ENCODE results near the gene TENT5D.

DNA sequence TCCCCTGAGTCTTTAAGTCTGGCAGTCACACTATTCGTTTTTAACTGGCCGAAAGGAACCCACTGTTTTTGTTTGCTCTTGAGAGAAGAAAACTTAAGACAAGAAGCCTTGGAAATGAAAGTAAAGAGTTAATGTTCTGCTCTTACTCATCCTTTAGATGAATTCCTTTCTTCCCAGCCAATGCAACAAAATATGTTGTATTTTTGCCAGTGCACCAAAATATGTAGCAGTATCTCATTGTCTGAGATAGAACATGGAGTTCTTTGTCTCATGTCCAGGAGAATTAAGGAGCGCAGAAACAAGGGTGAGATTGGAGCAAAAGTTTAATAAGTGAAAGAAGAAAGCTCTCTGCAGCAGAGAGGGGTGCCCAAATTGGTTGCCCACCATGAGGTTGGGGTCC, 12.2 kb downstream of the TENT5D start:
- TF ChIP-seq ZNF707 (tag by site-specific recombination; IDR thresholded peaks at IDR 0.05) = no peak
- TF ChIP-seq, protein P1, sequence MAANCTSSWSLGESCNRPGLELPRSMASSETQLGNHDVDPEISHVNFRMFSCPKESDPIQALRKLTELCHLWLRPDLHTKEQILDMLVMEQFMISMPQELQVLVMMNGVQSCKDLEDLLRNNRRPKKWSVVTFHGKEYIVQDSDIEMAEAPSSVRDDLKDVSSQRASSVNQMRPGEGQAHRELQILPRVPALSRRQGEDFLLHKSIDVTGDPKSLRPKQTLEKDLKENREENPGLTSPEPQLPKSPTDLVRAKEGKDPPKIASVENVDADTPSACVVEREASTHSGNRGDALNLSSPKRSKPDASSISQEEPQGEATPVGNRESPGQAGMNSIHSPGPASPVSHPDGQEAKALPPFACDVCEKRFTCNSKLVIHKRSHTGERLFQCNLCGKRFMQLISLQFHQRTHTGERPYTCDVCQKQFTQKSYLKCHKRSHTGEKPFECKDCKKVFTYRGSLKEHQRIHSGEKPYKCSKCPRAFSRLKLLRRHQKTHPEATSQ (tag by site-specific recombination; IDR thresholded peaks at IDR 0.05) = no peak
- TF ChIP-seq, protein P2, sequence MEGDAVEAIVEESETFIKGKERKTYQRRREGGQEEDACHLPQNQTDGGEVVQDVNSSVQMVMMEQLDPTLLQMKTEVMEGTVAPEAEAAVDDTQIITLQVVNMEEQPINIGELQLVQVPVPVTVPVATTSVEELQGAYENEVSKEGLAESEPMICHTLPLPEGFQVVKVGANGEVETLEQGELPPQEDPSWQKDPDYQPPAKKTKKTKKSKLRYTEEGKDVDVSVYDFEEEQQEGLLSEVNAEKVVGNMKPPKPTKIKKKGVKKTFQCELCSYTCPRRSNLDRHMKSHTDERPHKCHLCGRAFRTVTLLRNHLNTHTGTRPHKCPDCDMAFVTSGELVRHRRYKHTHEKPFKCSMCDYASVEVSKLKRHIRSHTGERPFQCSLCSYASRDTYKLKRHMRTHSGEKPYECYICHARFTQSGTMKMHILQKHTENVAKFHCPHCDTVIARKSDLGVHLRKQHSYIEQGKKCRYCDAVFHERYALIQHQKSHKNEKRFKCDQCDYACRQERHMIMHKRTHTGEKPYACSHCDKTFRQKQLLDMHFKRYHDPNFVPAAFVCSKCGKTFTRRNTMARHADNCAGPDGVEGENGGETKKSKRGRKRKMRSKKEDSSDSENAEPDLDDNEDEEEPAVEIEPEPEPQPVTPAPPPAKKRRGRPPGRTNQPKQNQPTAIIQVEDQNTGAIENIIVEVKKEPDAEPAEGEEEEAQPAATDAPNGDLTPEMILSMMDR (tag by site-specific recombination; IDR thresholded peaks at IDR 0.05) = no peak
- no peak for TF ChIP-seq ZNF777 (tag by site-specific recombination; IDR thresholded peaks at IDR 0.05; ENCODE audit: borderline replicate concordance)
- TF ChIP-seq OSR2 (tag by site-specific recombination; IDR thresholded peaks at IDR 0.05) = no peak
- TF ChIP-seq YY1 (tag by site-specific recombination; IDR thresholded peaks at IDR 0.05) = no peak
- no peak for TF ChIP-seq ZNF138 (tag by site-specific recombination; IDR thresholded peaks at IDR 0.05; ENCODE audit: borderline replicate concordance)
- no peak for TF ChIP-seq SP2 (tag by site-specific recombination; IDR thresholded peaks at IDR 0.05)
- TF ChIP-seq, protein P3, sequence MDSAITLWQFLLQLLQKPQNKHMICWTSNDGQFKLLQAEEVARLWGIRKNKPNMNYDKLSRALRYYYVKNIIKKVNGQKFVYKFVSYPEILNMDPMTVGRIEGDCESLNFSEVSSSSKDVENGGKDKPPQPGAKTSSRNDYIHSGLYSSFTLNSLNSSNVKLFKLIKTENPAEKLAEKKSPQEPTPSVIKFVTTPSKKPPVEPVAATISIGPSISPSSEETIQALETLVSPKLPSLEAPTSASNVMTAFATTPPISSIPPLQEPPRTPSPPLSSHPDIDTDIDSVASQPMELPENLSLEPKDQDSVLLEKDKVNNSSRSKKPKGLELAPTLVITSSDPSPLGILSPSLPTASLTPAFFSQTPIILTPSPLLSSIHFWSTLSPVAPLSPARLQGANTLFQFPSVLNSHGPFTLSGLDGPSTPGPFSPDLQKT (IDR thresholded peaks at IDR 0.05; ENCODE audit: borderline replicate concordance, low read depth, low read length) = no peak
- TF ChIP-seq, protein P4, sequence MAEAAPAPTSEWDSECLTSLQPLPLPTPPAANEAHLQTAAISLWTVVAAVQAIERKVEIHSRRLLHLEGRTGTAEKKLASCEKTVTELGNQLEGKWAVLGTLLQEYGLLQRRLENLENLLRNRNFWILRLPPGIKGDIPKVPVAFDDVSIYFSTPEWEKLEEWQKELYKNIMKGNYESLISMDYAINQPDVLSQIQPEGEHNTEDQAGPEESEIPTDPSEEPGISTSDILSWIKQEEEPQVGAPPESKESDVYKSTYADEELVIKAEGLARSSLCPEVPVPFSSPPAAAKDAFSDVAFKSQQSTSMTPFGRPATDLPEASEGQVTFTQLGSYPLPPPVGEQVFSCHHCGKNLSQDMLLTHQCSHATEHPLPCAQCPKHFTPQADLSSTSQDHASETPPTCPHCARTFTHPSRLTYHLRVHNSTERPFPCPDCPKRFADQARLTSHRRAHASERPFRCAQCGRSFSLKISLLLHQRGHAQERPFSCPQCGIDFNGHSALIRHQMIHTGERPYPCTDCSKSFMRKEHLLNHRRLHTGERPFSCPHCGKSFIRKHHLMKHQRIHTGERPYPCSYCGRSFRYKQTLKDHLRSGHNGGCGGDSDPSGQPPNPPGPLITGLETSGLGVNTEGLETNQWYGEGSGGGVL (tag by site-specific recombination; IDR thresholded peaks at IDR 0.05) = no peak
- TF ChIP-seq, protein P5, sequence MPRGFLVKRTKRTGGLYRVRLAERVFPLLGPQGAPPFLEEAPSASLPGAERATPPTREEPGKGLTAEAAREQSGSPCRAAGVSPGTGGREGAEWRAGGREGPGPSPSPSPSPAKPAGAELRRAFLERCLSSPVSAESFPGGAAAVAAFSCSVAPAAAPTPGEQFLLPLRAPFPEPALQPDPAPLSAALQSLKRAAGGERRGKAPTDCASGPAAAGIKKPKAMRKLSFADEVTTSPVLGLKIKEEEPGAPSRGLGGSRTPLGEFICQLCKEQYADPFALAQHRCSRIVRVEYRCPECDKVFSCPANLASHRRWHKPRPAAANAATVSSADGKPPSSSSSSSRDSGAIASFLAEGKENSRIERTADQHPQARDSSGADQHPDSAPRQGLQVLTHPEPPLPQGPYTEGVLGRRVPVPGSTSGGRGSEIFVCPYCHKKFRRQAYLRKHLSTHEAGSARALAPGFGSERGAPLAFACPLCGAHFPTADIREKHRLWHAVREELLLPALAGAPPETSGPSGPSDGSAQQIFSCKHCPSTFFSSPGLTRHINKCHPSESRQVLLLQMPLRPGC (tag by site-specific recombination; IDR thresholded peaks at IDR 0.05) = no peak
- TF ChIP-seq ZNF174 (tag by site-specific recombination; IDR thresholded peaks at IDR 0.05) = no peak
- no peak for TF ChIP-seq REPIN1 (tag by site-specific recombination; IDR thresholded peaks at IDR 0.05; ENCODE audit: low read depth)
- TF ChIP-seq ZNF391 (tag by site-specific recombination; IDR thresholded peaks at IDR 0.05; ENCODE audit: borderline replicate concordance, low read depth) = no peak
